Body of pancreas (tissue), 4 donors: ENCODE data around the gene MYL7. TPM values are rescaled to one million over a fixed set of nuclear protein-coding genes. Genes with fewer than 3 reads are reported as not detected.

Experiments
- ATAC-seq: fragments of 150-250 bp; one replicate; pipeline ENCODE4 v1.9.1; 2016
- DNase-seq, 4 donors: peaks; one replicate each; pipeline ENCODE4 v3.0.0-alpha.2; 2019
- H3K27ac ChIP-seq, 4 donors: fragments of 200-600 bp; sonication (generic); 1 replicate in 3 of 4; 2 replicates in 1 of 4; pipeline versions ENCODE4 v1.5.1 to v1.6.1; 2016 to 2019; ENCODE audit warnings: mild to moderate bottlenecking in 1 of 4, mixed read lengths in 1 of 4, moderate library complexity in 1 of 4
- H3K27me3 ChIP-seq, 2 donors: fragments of 200-600 bp; sonication (generic); one replicate each; pipeline ENCODE4 v1.6.0; 2016; ENCODE audit warnings: mild to moderate bottlenecking in 1 of 2
- H3K36me3 ChIP-seq, 2 donors: fragments of 200-600 bp; sonication (generic); replicated peaks in 1 of 2; 2 replicates each; pipeline ENCODE4 v1.5.1; 2016; ENCODE audit warnings: low read depth in 2 of 2; ENCODE audit not compliant: insufficient read depth in 1 of 2
- H3K4me1 ChIP-seq: fragments of 200-600 bp; sonication (generic); one replicate; pipeline ENCODE4 v1.6.0; 2016
- H3K4me3 ChIP-seq, 2 donors: fragments of 200-600 bp; sonication (generic); 1 replicate in 1 of 2; 2 replicates in 1 of 2; pipeline ENCODE4 v1.5.1; 2016 to 2019
- H3K9me3 ChIP-seq, 3 donors: fragments of 200-600 bp; sonication (generic); 1 replicate in 2 of 3; 2 replicates in 1 of 3; pipeline ENCODE4 v1.5.1; 2016
- POLR2A ChIP-seq, 3 donors: fragments of 450-650 bp; IDR thresholded peaks; one replicate each; pipeline ENCODE4 v1.6.1; 2016; ENCODE audit warnings: antibody characterized with exemption in 3 of 3, mild to moderate bottlenecking in 2 of 3
- WGBS, 2 donors: methylation state at CpG; one replicate each; pipeline ENCODE4 v1.1.5; 2017; 5-methylcytosine and 5-hydroxymethylcytosine counted together
- intact Hi-C: fragments of 100-400 bp; cut with DNase I; formaldehyde crosslinking; loops from one replicate; pipeline ENCODE4 v1.15.1; 2023
- total RNA-seq, 2 donors: library from RNA; depleted of rRNA; stranded (reverse); fragments of >200 nt; gene quantifications; one replicate each; pipeline ENCODE4 v1.1.0, GENCODE V29; 2016
- TF ChIP-seq, protein P1 (sequence below), 7 experiments: fragments of 450-650 bp in 4 of 7; fragments of 200-600 bp in 3 of 7; sonication (generic) in 3 of 7; IDR thresholded peaks; one replicate each; pipeline ENCODE4 v1.5.1; 2016 to 2019; ENCODE audit warnings: antibody characterized with exemption in 7 of 7

The MYL7 gene
- total RNA-seq, 2 donors from 2014 or later, result not detected

- no peak overlapping the region for H3K4me3 ChIP-seq
- 72 to 78% methylated on average over 14 to 16 of the region's 16 CpGs for WGBS, 2 donors
- DNase-seq, result no peak
- no peaks in the 10 kb centered on the region for H3K9me3 ChIP-seq
- no peak overlapping the region for H3K27ac ChIP-seq
- no peak for ATAC-seq
- intact Hi-C loops, result no loop called here
- no peaks in the 10 kb centered on the region for H3K27me3 ChIP-seq
- H3K4me1 ChIP-seq, result no peaks in the 10 kb centered on the region
- TF ChIP-seq, protein P1, sequence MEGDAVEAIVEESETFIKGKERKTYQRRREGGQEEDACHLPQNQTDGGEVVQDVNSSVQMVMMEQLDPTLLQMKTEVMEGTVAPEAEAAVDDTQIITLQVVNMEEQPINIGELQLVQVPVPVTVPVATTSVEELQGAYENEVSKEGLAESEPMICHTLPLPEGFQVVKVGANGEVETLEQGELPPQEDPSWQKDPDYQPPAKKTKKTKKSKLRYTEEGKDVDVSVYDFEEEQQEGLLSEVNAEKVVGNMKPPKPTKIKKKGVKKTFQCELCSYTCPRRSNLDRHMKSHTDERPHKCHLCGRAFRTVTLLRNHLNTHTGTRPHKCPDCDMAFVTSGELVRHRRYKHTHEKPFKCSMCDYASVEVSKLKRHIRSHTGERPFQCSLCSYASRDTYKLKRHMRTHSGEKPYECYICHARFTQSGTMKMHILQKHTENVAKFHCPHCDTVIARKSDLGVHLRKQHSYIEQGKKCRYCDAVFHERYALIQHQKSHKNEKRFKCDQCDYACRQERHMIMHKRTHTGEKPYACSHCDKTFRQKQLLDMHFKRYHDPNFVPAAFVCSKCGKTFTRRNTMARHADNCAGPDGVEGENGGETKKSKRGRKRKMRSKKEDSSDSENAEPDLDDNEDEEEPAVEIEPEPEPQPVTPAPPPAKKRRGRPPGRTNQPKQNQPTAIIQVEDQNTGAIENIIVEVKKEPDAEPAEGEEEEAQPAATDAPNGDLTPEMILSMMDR (IDR thresholded peaks at IDR 0.05), result no peak
- TF ChIP-seq POLR2A (IDR thresholded peaks at IDR 0.05), result no peak
- H3K36me3 ChIP-seq, result no peaks in the 10 kb centered on the region
These were observed 43.2 kb upstream of the MYL7 start for GRCh38 chr7:44184206-44184872.

GRCh38 chr7:44183386-44183785 is 42.3 kb upstream of the MYL7 start:
- DNase-seq (no peak), ATAC-seq (no peak)
- Histone ChIP-seq H3K36me3 (no peaks in the 10 kb centered on the region), H3K4me1 (no peaks in the 10 kb centered on the region), H3K4me3 (no peak overlapping the region), H3K27me3 (no peaks in the 10 kb centered on the region), H3K27ac (no peak overlapping the region), H3K9me3 (no peaks in the 10 kb centered on the region)
- intact Hi-C loops, result no loop called here
- TF ChIP-seq, protein P1 (IDR thresholded peaks at IDR 0.05), result no peak
- no peak for TF ChIP-seq POLR2A (IDR thresholded peaks at IDR 0.05)
- 30 to 36% methylated on average over 2 of the region's 2 CpGs for WGBS, 2 donors

DNA sequence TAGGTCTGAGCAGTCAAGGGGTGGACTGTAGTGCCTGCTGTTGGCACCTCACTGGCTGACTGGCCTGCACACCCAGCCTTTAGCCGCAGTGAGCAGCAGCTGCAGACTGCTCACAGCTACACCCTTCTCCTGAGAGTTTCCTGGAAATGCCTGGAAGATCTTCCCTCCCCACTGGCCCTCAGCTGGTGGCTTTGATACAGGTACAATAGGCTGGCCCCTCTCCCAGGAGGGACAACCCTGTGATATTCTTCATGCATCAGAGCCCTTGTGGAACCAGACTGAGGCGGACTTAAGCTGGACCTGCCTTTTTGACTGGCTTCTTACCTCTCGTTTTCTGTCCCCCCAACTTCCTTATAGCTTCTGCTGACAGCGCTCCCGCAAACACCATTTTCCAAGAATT is 41.7 kb upstream of the MYL7 start:
- no peaks in the 10 kb centered on the region for H3K36me3 ChIP-seq
- no peaks in the 10 kb centered on the region for H3K4me1 ChIP-seq
- no peaks in the 10 kb centered on the region for H3K27me3 ChIP-seq
- ATAC-seq (no peak), DNase-seq (no peak)
- H3K4me3 ChIP-seq, result no peak overlapping the region
- 71 to 80% methylated on average over 5 of the region's 5 CpGs for WGBS, 2 donors
- H3K9me3 ChIP-seq, result no peaks in the 10 kb centered on the region
- intact Hi-C loops, result no loop called here
- TF ChIP-seq, protein P1 (IDR thresholded peaks at IDR 0.05), result no peak
- no peak for TF ChIP-seq POLR2A (IDR thresholded peaks at IDR 0.05)
- no peak overlapping the region for H3K27ac ChIP-seq

- H3K36me3 ChIP-seq, result no peaks in the 10 kb centered on the region
- H3K4me3 ChIP-seq, result no peak overlapping the region
- ATAC-seq (no peak), DNase-seq (no peak)
- 43 to 48% methylated on average over 3 of the region's 3 CpGs for whole genome bisulfite sequencing, 2 donors
- no peak overlapping the region for H3K27ac ChIP-seq
- H3K9me3 ChIP-seq, result no peaks in the 10 kb centered on the region
- H3K27me3 ChIP-seq, result no peaks in the 10 kb centered on the region
- intact Hi-C loops, result no loop called here
- H3K4me1 ChIP-seq, result no peaks in the 10 kb centered on the region
- TF ChIP-seq POLR2A (IDR thresholded peaks at IDR 0.05), result no peak
- TF ChIP-seq, protein P1 (IDR thresholded peaks at IDR 0.05), result no peak
These were observed 39.5 kb upstream of the MYL7 start for GRCh38 chr7:44180631-44181030.

GRCh38 chr7:44177570-44178131 is 36.5 kb upstream of the MYL7 start:
- Histone ChIP-seq H3K9me3 (no peaks in the 10 kb centered on the region), H3K27ac (no peak overlapping the region), H3K4me3 (no peak overlapping the region), H3K4me1 (no peaks in the 10 kb centered on the region), H3K36me3 (no peaks in the 10 kb centered on the region), H3K27me3 (no peaks in the 10 kb centered on the region)
- WGBS, 2 donors, result 58 to 71% methylated on average over 4 of the region's 4 CpGs
- ATAC-seq (no peak), DNase-seq (no peak)
- TF ChIP-seq, protein P1 (IDR thresholded peaks at IDR 0.05), result no peak
- no peak for TF ChIP-seq POLR2A (IDR thresholded peaks at IDR 0.05)
- intact Hi-C loops, result no loop called here
